ENCODE results near the gene UGT1A1.

DNA sequence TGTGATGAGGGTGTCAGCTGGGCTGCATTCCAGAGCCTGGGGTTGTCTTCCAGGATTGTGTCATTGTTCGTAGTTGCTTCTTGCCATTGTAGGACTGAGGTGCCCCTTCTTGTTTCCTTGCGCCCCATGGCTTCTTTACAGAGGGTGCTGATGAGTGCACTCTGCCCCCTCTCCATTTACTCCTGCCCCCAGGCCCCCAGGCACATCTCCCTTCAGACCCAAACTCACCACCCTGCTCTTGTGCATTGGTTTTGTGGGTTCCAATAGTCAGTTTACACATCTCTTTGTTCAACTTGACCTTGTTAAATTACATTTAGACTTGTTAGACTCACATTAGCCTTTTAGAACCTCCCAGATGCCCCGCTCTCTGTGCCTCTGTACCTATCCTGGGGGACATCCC, 61.1 kb downstream of the UGT1A1 start:
- TF ChIP-seq, protein P1, sequence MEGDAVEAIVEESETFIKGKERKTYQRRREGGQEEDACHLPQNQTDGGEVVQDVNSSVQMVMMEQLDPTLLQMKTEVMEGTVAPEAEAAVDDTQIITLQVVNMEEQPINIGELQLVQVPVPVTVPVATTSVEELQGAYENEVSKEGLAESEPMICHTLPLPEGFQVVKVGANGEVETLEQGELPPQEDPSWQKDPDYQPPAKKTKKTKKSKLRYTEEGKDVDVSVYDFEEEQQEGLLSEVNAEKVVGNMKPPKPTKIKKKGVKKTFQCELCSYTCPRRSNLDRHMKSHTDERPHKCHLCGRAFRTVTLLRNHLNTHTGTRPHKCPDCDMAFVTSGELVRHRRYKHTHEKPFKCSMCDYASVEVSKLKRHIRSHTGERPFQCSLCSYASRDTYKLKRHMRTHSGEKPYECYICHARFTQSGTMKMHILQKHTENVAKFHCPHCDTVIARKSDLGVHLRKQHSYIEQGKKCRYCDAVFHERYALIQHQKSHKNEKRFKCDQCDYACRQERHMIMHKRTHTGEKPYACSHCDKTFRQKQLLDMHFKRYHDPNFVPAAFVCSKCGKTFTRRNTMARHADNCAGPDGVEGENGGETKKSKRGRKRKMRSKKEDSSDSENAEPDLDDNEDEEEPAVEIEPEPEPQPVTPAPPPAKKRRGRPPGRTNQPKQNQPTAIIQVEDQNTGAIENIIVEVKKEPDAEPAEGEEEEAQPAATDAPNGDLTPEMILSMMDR (conservative IDR thresholded peaks at IDR 0.05; ENCODE audit: low read depth, low read length): no peak
- no peak for TF ChIP-seq EZH2 (IDR thresholded peaks at IDR 0.05; ENCODE audit: low read length, unreplicated experiment)

Data from PC-3 (cell line).